Kidney (tissue), 14 donors: ENCODE results near the gene DOP1B. TPM values are rescaled to one million over a fixed set of nuclear protein-coding genes. Genes with fewer than 3 reads are reported as not detected.

ENCODE experiments used
- DNase-seq, 5 donors: peaks; one replicate each; pipeline ENCODE4 v3.0.0-alpha.2; 2013 to 2020
- FAIRE-seq: peaks from 2 replicates; lab custom pipeline; 2012; peaks lifted over from hg19 to GRCh38; lab: Jason Lieb, UNC
- H3K27ac ChIP-seq, 2 donors: one replicate each; pipeline ENCODE4 v1.7.0; 2013; ENCODE audit warnings: low read depth in 2 of 2, low read length in 2 of 2, inconsistent platforms in 1 of 2
- H3K27me3 ChIP-seq: one replicate; pipeline ENCODE4 v1.7.1; 2013; ENCODE audit warnings: low read length, inconsistent platforms; ENCODE audit not compliant: control insufficient read depth, insufficient read depth
- H3K36me3 ChIP-seq, 3 donors: one replicate each; pipeline versions ENCODE4 v1.7.0 to v1.7.1; 2013; ENCODE audit warnings: low read length in 3 of 3, control low read depth in 1 of 3, inconsistent platforms in 1 of 3; ENCODE audit not compliant: insufficient read depth in 3 of 3, control insufficient read depth in 2 of 3
- H3K4me1 ChIP-seq, 3 donors: one replicate each; pipeline versions ENCODE4 v1.7.0 to v1.7.1; 2013; ENCODE audit warnings: low read length in 3 of 3, inconsistent platforms in 1 of 3, low read depth in 1 of 3; ENCODE audit not compliant: control insufficient read depth in 2 of 3, insufficient read depth in 2 of 3
- H3K4me3 ChIP-seq, 3 donors: one replicate each; pipeline versions ENCODE4 v1.7.0 to v1.8.1; 2013; ENCODE audit warnings: low read length in 3 of 3, control low read depth in 1 of 3, inconsistent platforms in 1 of 3
- H3K9ac ChIP-seq, 3 donors: one replicate each; pipeline versions ENCODE4 v1.7.0 to v1.7.1; 2013; ENCODE audit warnings: low read length in 3 of 3, control low read depth in 1 of 3, inconsistent platforms in 1 of 3
- H3K9me3 ChIP-seq, 3 donors: one replicate each; pipeline versions ENCODE4 v1.7.0 to v1.7.1; 2013; ENCODE audit warnings: low read length in 3 of 3, control low read depth in 1 of 3, inconsistent platforms in 1 of 3; ENCODE audit not compliant: control insufficient read depth in 2 of 3, insufficient read depth in 1 of 3
- CTCF ChIP-seq: IDR thresholded peaks from 3 replicates; pipeline ENCODE4 v1.5.1; 2012; ENCODE audit warnings: mild to moderate bottlenecking, moderate library complexity, borderline replicate concordance; ENCODE audit not compliant: insufficient read depth; ENCODE audit errors: extremely low read depth
- intact Hi-C: fragments of 100-400 bp; cut with DNase I; formaldehyde crosslinking; loops from one replicate; pipeline ENCODE4 v1.11.1; 2022
- polyA plus RNA-seq: library from polyadenylated mRNA; stranded (reverse); fragments of 350-450 nt; fragmentation: Illumina TruSeq; extraction: RNeasy Lipid Tissue Mini Kit (QIAGEN cat#74804); gene quantifications from one replicate; pipeline ENCODE4 v1.2.3, GENCODE V29; 2014; ENCODE audit warnings: low read depth, low replicate concordance; ENCODE audit not compliant: insufficient read depth
- total RNA-seq: library from RNA; stranded (reverse); fragmentation: NEBNext Ultra II Directional; extraction: Animal tissue kit (Norgen Biotek cat#: 25700); gene quantifications from one replicate; pipeline ENCODE4 v1.2.1, GENCODE V29; 2021
- donor health status: control.
- donor health status: control.
- donor health status: control.
- donor health status: control.
- donor health status: control.
- donor health status: DM: yes; HTN: yes; CAD: no.
- donor health status: Normal renal cell carcinoma (clear cell type).

Gene DOP1B
- total and polyA plus RNA-seq, 2 donors from 2014 or later: 1.2 to 19.2 TPM

GRCh38 chr21:36117286-36117741 is 39.3 kb upstream of the DOP1B start:
- Histone ChIP-seq H3K4me3 (no peak overlapping the region), H3K27me3 (no peaks in the 10 kb centered on the region), H3K9me3 (peaks cover 0 to 2% (median 0%) of the 10 kb centered on the region in 3 donors), H3K36me3 (no peaks in the 10 kb centered on the region), H3K4me1 (peaks cover 0 to 3% (median 2%) of the 10 kb centered on the region in 3 donors), H3K9ac (no peak overlapping the region), H3K27ac (no peak overlapping the region)
- intact Hi-C loops: no loop called here
- no peak for DNase-seq
- no peak for FAIRE-seq
- TF ChIP-seq CTCF: no peak

DNA sequence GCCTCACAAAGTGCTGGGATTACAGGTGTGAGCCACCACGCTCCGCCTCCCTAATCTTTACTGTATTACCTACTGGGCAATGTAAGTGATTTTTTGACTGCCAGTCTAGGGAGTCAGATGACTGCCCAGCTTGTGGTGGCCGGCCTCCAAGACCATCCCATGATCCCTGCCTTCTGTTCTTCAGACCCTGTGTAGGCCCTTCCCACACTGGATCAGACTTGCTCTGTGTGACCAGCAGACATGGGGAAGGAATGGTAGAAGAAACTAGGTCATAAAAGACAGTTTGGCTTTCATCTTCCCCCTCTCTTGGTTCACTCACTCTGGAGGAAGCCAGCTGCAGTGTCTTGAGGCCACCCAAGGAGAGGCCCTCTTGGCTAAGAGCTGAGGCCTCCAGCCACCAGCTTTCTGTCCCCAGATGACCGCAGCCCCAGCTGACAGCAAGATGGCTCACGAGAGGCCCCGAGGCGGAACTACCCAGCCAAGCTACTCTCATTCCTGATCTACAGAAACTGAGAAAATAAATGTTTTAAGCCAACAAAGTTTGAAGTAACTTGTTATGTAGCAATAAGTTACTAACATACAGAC is 36.2 kb upstream of the DOP1B start:
- Histone ChIP-seq H3K27me3 (no peaks in the 10 kb centered on the region), H3K27ac (no peak overlapping the region), H3K4me1 (no peaks in the 10 kb centered on the region), H3K9me3 (peaks cover 0 to 2% (median 0%) of the 10 kb centered on the region in 3 donors), H3K9ac (no peak overlapping the region), H3K4me3 (no peak overlapping the region), H3K36me3 (no peaks in the 10 kb centered on the region)
- intact Hi-C loops: no loop called here
- DNase-seq (peak in 2 of 5 donors; percentile 78 to 91), FAIRE-seq (no peak)
- TF ChIP-seq CTCF: no peak

DNA sequence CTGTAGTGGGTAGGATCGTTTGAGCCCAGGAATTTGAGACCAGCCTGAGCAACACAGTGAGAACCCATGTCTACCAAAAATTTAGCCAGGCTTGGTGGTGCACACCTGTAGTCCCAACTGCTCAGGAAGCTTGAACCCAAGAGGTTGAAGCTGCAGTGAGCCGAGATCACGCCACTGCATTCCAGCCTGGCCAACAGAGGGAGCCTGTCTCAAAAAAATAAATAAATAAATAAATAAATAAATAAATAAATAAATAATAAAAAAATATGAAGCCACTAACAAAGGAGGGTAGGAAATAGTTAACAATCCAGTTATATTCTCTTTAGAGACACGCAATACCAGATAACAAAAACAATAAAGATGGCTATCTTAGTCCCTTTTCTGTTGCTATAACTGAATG is 33.6 kb upstream of the DOP1B start:
- intact Hi-C loops: no loop called here
- Histone ChIP-seq H3K9me3 (no peaks in the 10 kb centered on the region), H3K27me3 (no peaks in the 10 kb centered on the region), H3K9ac (no peak overlapping the region), H3K27ac (no peak overlapping the region), H3K4me1 (no peaks in the 10 kb centered on the region), H3K4me3 (no peak overlapping the region), H3K36me3 (no peaks in the 10 kb centered on the region)
- no peak for FAIRE-seq
- peak in 1 of 5 donors; percentile 32 for DNase-seq
- no peak for TF ChIP-seq CTCF
